ENCODE data around the gene SCAI. TPM values are rescaled to one million over a fixed set of nuclear protein-coding genes. Genes with fewer than 3 reads are reported as not detected.
"Not testable (repeated sequence)": the region's sequence is repeated elsewhere in the genome, so short reads cannot be mapped to it uniquely, and the experiment has no call there.

SCAI gene
- total RNA-seq, 2 experiments from 2014 or later, result 21.5 to 25.0 TPM

DNA sequence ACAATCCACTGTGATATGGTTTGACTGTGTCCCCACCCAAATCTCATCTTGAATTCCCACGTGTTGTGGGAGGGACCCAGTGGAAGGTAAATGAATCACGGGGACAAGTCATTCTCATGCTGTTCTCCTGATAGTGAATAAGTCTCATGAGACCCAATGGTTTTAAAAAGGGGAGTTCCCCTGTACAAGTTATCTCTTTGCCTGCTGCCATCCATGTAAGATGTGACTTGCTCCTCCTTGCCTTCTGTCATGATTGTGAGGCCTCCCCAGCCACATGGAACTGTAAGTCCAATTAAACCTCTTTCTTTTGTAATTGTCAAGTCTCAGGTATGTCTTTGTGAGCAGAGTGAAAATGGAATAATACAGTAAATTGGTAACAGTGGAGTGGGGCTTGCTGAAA is 62.5 kb downstream of the SCAI start:
- CTCF ChIA-PET (ENCODE audit: unreplicated experiment); BruUV-seq (replicated peaks); H2AFZ ChIP-seq (ENCODE audit: low read length); POLR2A ChIA-PET; H3K27ac ChIP-seq (ENCODE audit: low read depth, low read length, poor library complexity, severe bottlenecking); H4K20me1 ChIP-seq (ENCODE audit: insufficient read depth, low read length); H3K79me2 ChIP-seq (ENCODE audit: insufficient read depth, low read depth, low read length); H3K4me1 ChIP-seq (ENCODE audit: insufficient read depth, low read length, poor library complexity, severe bottlenecking); H3K9me2 ChIP-seq (ENCODE audit: insufficient read depth, low read length); H3K4me3 ChIP-seq (ENCODE audit: low read depth, low read length, poor library complexity, severe bottlenecking); intact Hi-C loops (cut with micrococcal nuclease; ENCODE audit: unreplicated experiment); DNase-seq (ENCODE audit: low spot score); H3K4me2 ChIP-seq (ENCODE audit: low read length): not testable (repeated sequence)
- H3K9me3 ChIP-seq (ENCODE audit: low read length), result peaks cover 33% of the 10 kb centered on the region
- peaks cover 44% of the 10 kb centered on the region for H3K36me3 ChIP-seq (ENCODE audit: insufficient read depth, low read length)

DNA sequence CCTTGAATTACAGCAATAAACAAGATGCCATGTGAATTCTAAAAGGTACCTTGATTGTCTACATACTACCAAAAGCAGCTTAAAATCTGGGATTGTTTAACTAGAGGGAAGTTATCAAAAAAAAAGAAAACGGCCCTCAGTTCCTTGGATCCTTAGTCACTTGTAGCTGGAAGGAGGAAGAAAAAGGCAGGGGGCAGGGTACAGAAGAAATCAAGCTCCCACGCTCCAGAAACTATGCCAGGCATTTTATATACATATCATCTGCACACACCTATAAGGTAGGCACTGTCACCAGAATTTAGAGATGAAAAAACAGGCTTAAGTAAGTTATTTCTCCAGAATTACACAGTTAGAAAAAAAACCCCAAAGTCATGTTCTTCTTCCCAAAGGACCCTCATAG is 63.4 kb downstream of the SCAI start:
- Histone ChIP-seq H3K4me2 (ENCODE audit: low read length) (no peak overlapping the region), H2AFZ (ENCODE audit: low read length) (no peak overlapping the region), H3K9me3 (ENCODE audit: low read length) (peaks cover 29% of the 10 kb centered on the region), H3K27ac (ENCODE audit: low read depth, low read length, poor library complexity, severe bottlenecking) (no peak overlapping the region), H3K9me2 (ENCODE audit: insufficient read depth, low read length) (no peaks in the 10 kb centered on the region), H3K4me1 (ENCODE audit: insufficient read depth, low read length, poor library complexity, severe bottlenecking) (peaks cover under 1% of the 10 kb centered on the region), H4K20me1 (ENCODE audit: insufficient read depth, low read length) (no peaks in the 10 kb centered on the region), H3K36me3 (ENCODE audit: insufficient read depth, low read length) (peaks cover 40% of the 10 kb centered on the region), H3K4me3 (ENCODE audit: low read depth, low read length, poor library complexity, severe bottlenecking) (no peak overlapping the region), H3K79me2 (ENCODE audit: insufficient read depth, low read depth, low read length) (no peaks in the 10 kb centered on the region)
- TF ChIP-seq EZH2phosphoT487 (IDR thresholded peaks at IDR 0.05; ENCODE audit: borderline replicate concordance, low read depth, low read length), result no peak
- TF ChIP-seq, protein P1, sequence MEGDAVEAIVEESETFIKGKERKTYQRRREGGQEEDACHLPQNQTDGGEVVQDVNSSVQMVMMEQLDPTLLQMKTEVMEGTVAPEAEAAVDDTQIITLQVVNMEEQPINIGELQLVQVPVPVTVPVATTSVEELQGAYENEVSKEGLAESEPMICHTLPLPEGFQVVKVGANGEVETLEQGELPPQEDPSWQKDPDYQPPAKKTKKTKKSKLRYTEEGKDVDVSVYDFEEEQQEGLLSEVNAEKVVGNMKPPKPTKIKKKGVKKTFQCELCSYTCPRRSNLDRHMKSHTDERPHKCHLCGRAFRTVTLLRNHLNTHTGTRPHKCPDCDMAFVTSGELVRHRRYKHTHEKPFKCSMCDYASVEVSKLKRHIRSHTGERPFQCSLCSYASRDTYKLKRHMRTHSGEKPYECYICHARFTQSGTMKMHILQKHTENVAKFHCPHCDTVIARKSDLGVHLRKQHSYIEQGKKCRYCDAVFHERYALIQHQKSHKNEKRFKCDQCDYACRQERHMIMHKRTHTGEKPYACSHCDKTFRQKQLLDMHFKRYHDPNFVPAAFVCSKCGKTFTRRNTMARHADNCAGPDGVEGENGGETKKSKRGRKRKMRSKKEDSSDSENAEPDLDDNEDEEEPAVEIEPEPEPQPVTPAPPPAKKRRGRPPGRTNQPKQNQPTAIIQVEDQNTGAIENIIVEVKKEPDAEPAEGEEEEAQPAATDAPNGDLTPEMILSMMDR (conservative IDR thresholded peaks at IDR 0.05; ENCODE audit: low read length), result no peak
- no peak for DNase-seq (ENCODE audit: low spot score)
- ChIA-PET POLR2A (no interaction called here), CTCF (ENCODE audit: unreplicated experiment) (no interaction called here)
- intact Hi-C loops (cut with micrococcal nuclease; ENCODE audit: unreplicated experiment), result no loop called here
- no TSS peak for BruUV-seq (replicated peaks)

DNA sequence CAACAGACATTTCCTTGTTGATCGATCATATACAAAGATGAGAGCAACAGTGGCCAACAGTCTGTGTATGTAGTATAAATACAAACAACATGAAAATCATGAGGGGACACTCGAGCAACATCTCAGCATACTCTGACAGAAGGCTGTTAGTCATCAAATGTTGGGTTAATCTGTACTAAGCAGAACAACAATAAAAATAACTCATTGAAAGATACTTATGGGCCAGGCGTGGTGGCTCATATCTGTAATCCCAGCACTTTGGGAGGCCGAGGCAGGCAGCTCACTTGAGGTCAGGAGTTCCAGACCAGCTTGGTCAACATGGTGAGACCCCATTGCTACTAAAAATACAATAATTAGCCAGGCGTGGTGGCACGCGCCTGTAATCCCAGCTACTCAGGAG is 67.3 kb downstream of the SCAI start:
- Histone ChIP-seq H3K4me2 (ENCODE audit: low read length) (no peak overlapping the region), H3K27ac (ENCODE audit: low read depth, low read length, poor library complexity, severe bottlenecking) (no peak overlapping the region), H3K79me2 (ENCODE audit: insufficient read depth, low read depth, low read length) (no peaks in the 10 kb centered on the region), H3K9me3 (ENCODE audit: low read length) (peaks cover 11% of the 10 kb centered on the region; the same call in 1 of the 2 replicates), H3K9me2 (ENCODE audit: insufficient read depth, low read length) (no peaks in the 10 kb centered on the region), H4K20me1 (ENCODE audit: insufficient read depth, low read length) (no peaks in the 10 kb centered on the region), H3K36me3 (ENCODE audit: insufficient read depth, low read length) (peaks cover 17% of the 10 kb centered on the region), H2AFZ (ENCODE audit: low read length) (no peak overlapping the region), H3K4me3 (ENCODE audit: low read depth, low read length, poor library complexity, severe bottlenecking) (no peak overlapping the region), H3K4me1 (ENCODE audit: insufficient read depth, low read length, poor library complexity, severe bottlenecking) (no peaks in the 10 kb centered on the region)
- BruUV-seq (replicated peaks), result no TSS peak
- CTCF ChIA-PET (ENCODE audit: unreplicated experiment), result no interaction called here
- POLR2A ChIA-PET, result interaction anchor here (0.7 kb wide), 1 partner anchor 98 kb away, joined by 3 read pairs; no protein-coding TSS in a partner anchor
- no peak for DNase-seq (ENCODE audit: low spot score)
- TF ChIP-seq, protein P1 (conservative IDR thresholded peaks at IDR 0.05; ENCODE audit: low read length), result no peak
- no peak for TF ChIP-seq EZH2phosphoT487 (IDR thresholded peaks at IDR 0.05; ENCODE audit: borderline replicate concordance, low read depth, low read length)
- intact Hi-C loops (cut with micrococcal nuclease; ENCODE audit: unreplicated experiment), result no loop called here

Data from OCI-LY7 (cell line).